Measurements from ENCODE around the gene RTL1.

Gene RTL1

DNA sequence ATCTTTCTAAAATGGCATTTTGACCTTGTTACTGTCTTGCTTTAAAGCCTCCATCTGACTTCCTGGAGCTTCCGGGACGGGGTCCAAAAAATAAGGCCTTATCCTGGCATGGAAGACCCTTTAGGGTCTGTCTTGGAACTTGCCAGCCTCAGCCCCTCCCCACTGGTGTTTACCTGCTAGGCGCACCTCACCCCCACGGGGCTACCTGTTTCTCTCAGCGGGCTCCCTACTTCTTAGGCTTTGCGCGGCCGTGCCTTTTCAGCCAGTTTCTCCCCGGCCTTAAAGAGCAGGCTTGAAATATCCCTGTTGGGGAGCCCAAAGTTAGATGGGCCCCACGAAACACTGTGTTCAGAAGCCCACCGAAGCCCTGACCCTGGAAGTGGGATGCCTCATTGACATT lies 5.1 kb downstream of the RTL1 start:
- FAIRE-seq, result no peak

DNA sequence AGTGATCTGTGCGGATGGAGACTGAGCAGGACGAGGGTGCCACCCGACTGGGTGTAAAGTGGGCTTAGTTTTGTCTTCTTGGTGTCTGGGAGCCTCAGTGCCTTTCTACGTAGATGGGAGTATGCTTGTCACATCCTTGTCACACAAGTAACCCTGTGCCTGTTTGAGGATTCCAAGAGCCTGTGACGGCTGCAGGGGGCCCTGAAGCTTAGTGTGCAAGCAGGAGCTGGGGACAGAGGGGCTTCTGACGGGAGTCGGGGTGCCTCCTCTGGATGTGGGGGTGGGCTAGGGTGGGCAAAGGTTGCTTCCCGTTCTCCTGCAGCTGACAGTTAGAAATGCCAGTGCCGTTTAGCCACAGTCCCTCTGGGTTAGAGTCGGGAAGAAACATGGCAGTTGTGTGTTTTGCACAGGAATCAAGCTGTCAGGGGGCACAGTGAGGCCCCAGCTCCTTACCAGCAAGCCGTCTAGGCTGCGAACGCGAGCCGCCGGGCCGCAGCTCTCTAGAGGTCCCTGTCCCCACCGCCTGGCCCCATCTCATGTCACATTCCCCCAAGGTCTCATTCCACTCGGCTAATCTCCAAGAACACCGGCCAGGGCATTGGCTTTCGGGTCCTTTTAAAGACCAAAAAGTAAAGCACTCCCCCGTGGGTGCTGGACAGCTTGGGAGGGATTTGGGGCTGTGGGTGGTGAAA lies 7.0 kb downstream of the RTL1 start:
- no peak for FAIRE-seq

DNA sequence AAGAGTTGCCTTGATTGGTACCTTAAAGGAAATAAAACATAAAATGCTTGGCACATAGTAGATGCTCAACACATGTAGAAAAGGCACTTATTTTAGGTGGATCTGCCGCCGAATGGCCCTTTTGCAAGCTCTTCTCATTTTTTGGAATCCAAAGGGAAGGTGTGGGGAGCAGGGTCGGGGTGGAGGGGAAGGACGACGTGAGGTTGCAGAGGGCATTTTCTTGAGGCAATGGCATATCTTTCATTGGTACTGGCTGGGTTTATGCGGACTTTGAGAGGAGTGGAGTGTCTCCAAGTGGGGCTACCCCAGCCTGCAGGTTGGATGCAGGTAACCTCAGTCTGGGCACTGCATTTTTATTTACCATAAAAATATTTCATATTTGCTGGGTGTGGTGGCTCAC lies 8.1 kb downstream of the RTL1 start:
- FAIRE-seq, result no peak

DNA sequence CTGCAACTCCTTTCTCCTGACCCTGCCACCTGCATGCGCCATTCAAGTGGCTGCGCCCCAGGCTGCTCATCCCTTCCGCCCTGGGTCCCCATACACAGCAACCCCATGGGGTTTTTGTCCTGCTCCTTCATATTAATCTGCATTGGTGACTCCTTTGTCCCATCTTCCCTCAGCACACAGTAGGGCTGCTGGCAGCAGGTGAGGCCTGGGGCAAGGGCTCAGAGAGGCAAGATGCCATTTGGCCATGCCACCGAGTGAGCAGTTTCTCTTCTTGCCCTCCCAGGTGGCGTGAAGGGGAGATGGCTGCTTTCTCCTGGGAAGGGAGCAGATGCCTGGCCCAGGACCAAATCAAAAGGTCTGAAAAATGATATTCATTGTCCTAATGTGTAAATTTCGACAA lies 9.1 kb downstream of the RTL1 start:
- FAIRE-seq, result no peak

DNA sequence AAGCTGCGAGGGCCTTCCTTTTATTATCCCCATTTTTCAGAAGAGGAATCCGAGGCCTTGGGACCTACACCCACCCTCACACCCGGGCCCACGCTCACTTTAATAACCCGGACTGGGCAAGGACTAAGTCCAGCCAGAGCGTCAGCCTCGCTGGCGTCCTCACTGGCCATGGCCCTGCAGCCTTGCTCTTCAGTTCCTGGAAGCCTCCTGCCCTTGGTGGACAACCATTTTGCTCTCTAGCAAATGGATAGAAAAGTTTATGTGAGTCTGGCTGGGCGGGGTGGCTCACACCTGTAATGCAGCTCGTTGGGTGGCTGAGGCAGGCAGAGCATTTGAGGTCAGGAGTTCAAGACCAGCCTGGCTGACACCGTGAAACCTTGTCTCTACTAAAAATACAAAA lies 9.8 kb downstream of the RTL1 start:
- FAIRE-seq, result no peak

DNA sequence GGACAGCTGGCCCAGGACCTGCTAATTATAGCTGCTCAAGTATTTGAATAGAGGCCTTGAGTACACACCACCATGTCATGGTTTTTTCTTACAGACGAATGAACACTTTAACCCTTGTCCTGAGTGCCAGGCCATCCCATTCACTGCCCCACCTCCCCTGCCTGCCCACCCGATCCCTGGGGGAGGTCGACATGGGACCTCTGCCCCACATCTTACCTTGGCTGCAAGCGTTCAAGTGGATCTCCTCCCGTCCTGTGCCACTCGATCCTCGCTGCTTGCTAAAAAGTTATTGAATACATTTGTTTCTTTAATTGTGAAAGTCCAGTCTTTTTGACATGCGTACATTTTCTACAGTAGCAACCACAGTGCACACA lies 10.3 kb downstream of the RTL1 start:
- FAIRE-seq, result no peak

DNA sequence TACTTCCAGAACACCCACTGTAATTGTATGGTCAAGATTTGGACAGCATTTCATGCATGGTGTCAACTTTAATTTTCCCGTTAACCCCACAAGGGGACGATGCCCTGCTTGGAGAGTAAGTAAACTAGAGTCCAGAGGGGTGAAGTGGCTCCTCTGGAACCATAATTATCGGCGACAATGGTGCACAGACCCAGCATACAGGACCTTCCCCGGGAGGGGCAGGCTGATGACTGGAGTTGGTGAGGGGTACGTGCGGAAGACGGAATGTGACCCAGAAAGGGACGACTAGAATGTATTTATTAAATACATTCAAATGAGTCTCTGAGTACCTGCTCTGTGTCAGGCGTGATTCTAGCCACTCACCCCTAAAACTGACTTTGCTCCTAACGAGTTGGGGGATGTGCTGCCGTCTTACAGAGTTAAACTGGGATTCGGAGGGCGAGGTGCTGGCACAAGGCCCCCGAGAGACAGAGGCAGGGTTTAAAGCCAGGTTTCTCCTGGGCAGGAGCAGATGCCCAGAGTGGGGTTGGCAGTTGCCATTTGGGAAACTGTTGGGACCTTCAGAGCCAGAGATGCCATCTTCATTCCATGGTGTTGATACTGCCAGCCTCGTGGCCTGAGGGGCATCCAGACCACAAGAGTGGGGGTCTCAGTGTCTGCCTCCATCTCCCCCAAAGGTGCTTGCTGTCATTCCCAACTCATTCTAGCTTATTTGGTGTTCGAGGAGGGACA lies 10.9 kb downstream of the RTL1 start:
- no peak for FAIRE-seq

DNA sequence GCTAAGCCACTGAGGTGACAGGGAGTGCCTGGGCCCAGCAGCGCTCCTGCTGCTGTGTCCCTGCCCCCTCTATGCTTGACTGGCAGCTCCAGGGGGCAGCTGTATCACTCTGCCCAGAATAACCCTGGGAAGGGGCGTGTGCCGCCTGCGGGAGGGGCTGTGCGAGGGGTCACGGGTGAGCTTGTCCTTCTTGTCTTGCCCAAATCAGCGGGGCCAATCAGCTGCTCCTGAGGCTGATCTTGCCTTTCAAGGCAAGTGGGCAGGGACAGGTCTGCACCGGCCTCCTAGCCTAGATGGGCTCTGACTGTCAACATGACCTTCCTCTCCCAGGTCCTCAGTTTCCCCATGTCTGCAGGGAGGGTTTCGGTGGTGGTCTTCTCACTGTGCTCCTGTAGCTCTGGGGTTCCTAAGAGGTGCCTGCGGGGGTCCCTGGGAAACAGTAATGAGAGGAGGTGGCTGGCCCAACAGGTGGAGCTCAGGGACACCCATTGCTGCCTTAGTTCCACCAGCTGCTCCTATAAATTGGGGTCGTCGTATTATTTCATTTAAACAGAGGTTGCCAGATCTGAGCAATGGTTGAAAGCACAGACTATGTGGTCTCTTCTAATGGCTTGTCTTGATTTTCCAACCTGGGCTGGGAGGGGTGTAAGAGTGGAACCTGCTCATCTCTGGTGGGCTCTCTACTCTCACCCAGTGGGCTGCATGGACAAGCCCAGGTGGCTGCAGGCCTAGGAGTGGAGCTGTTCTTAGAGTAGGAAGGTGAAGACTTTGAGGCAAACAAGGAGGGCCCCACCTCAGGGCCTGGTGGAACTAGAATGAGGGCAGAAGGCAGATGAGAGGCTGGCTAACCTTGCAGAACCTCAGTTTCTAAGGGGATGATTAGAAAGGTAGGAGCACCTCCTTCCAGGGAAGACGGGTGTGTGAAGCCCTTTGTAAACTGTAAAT lies 11.7 kb downstream of the RTL1 start:
- no peak for FAIRE-seq

DNA sequence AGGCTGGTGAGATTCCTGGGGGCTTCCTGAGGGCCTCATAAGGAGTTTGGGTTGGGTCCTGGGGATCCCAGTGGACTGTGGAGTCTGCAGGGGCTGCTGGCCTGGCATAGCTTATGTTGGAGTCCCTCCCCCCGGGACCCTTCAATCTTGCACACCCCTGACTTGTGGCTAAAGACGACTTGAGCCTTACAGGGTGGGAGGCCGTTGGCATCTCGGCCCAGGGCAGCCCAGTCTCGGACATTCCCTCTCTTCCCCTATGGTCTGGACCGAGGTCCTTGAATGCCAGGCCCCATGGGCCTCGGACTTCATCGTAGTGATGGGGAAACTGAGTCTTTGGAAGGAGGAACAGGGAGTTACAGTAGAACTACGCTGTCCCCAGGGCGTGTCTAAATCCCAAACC lies 12.5 kb downstream of the RTL1 start:
- no peak for FAIRE-seq

DNA sequence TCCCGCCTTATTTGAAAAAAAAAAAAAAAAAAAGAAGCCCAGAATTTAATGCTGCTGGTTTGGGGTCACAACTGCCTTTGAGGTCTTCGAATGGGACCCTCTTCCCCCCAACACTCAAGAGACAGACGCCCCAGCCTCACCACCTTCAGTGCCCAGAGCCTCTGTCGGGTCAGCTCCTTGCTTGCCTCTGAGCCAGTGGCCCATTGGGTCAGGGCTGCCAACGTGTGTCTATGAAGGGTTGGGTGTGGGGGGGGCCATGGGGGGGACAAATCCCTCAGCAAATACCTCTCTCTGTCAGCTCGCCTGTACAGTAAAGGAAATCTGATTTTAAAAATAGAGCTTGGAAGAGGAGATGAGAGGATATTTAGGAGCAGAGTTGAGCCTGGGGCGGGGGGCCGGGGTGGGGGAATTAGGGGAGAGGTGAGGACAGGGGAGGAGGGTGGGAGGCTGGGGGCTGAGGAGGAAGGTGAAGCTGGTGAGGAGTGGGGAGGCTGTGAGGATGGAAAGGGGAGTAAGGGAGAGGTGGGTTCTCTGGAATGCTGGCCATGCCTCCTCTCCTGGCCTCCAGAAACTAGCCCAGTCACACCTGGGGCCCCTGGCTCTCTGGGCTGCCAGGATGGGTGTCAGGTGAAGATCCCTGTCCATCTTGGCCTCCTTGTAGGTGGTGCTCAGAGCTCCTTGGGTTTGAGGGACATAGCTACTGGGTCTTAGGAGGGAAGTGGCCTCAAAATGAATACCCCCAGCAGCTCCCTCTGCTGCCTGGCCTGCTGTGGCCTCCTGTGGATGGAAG lies 13.3 kb downstream of the RTL1 start:
- FAIRE-seq, result no peak

DNA sequence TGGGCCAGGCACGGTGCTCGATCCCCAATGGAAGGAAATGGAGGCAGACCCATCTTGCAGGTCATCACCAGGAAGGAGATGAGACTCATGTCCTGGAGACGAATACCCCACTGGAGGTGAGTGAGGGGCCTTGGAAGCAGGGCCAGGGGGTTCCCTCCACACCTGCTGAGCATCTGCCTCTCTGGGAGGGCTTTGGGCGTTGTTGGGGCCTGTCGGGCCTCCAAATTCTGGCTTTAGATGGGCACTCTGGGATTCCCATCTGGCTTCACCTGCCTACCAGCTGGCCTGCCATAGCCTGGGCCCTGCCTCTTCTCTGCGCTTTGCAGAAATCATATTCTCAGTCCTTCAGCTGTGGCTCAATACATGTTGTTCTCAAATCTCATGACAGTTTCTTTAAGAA lies 13.9 kb downstream of the RTL1 start:
- FAIRE-seq, result no peak

DNA sequence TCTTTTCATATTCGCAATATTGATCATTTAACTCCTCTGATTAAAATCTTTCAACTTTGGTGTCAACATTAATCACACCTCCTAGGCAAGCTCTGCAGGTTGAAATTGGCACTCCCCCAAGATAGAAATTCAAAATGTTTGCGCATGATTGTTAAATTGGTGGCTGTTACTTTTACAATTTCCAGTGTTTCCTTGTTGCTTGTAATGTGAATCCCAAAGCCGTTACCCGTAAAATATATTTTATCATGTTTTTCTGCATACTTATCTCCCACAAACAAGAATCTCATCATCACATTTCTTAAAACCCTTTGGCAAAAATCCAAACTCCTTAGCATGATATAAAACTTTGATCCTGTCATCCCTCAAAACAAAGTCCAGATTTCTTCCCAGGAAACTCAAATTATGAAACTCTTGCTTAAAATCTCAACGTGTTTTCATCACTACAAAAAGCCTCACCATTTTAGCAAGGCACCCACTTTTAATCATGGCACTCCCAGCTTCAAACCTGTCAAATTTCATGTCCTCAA lies 14.7 kb downstream of the RTL1 start:
- FAIRE-seq, result no peak

DNA sequence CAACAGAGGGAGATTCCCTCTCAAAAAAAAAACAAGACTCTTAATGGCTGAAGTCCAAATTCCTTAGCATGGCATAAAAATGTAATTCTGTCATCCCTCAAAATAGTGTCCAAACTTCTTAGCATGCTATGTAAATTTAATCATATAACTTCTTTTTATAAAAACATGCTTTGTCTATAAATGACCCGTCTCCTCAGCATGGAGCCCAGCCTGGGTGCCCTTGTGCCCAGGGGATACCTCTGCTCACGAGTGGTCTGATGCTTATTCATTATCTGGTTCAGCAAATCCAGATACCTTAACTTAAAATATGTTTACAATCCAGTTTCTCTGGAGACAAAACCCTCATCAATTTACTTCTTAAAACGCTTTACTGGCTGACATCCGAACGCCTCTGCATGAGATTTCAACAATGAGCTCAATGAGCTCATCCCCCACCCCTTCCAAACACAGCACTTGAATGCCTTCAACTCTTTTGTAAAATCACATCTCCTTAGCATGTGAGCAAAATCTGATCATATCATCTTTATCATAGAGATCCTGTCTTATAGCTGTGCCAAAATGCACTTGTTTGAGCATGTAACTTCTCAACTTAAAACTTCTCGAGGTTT lies 15.7 kb downstream of the RTL1 start:
- no peak for FAIRE-seq

DNA sequence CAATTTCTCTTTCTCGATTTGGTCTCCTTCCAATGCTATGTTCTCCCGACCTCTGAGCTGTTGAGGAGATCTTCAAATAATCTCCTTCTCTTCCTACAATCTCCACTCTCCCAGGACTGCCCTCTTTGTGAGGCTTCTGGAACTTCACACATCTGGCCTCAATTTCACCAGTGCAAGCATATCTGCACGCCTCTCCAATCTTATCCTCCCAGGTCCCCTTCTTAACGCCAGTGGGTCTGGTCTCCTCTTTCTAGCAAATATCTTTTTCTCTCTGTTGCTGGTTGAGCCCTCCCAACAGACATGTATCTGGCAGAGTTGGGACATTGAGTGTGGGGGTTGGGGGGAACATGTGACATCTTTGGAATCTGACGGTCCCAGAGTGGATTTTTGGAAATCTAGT lies 17.9 kb downstream of the RTL1 start:
- FAIRE-seq, result no peak

DNA sequence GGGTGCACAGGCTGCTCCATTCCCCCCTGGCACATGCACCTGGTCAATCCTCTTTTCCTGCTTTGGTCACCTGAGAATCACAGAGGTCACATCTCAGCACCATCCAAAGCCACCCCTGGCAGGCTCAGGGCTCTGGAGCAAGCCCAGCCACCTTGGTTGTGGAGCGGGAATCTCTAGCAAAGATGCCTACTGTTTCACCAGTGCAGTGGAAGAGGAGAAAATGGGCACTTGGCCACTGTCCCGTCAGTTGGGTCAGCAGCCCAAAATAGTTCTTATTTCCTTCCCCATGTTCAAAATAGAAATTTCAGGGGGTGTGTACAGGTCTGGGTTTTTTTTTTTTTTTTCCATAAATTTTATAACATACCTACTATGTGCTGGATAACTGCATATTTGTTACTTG lies 18.3 kb downstream of the RTL1 start:
- FAIRE-seq, result no peak

DNA sequence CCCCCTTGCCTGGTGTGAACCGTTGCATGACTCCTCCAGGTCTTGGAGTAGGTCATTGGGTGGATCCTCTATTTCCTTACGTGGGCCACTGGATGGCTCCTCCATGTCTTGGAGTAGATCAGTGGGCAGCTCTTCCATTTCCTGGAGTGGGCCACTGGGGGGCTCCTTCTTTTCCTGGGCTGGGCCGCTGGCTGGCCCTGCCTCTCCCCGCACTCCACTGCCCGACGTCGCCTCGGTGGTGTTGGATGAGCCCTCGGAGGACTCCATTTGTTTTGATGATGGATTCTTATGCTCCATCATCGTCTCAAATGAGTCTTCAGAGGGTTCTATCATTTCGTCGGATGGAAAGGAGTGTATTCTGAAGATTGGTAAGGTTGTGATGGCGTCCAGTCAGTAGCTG lies 19.1 kb downstream of the RTL1 start:
- no peak for FAIRE-seq

DNA sequence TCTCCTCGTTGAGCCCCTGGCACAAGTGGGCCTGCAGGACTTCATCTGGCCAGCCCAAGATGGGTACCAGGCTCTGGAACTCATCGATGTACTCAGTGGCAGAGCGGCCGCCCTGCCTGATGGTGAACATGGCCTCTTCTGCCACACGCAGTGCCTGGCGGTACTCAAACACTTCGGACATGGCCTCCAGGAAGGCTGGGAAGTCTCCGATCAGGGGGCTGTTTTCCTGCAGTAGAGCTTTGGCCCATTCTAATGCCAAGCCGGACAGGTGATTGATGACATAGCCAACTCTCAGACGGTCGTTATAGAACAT lies 19.8 kb downstream of the RTL1 start:
- FAIRE-seq, result no peak

DNA sequence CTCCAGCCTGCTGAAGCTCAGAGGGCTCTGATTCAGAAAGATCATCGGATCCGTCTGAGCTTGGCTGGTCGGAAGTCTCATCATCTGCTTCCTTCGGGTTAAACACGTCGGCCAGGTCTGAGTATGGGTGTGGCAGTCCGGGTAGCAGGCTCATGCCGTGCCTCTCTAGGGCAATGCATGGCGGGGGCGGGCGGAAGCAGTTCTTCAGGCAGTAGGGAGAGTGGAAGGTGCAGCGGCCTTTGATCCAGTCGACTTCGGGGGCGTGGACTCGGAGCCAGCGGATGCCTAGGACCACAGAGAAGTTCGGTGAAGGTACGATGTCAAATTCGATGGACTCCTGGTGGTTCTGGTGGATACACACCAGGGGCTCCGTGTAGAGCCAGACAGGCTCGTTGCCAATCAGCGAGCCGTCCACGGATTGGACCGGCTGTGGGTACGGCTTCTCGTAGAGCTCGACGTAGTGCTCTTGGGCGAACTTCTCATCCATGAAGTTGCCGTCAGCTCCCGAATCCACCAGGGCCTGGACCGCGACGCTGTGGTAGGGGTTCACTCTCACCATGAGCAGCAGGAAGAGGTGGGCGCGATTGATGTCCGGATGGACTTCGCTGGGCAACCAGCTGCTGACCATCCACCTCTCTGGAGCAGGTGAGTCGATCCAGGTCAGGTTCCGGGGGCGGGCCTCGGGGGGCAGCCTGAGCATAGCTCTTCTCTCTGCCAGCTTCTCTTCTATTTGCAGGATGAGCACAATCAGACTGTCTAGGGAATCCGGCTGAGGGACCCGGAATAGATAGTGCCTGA lies 20.3 kb downstream of the RTL1 start:
- no peak for FAIRE-seq

DNA sequence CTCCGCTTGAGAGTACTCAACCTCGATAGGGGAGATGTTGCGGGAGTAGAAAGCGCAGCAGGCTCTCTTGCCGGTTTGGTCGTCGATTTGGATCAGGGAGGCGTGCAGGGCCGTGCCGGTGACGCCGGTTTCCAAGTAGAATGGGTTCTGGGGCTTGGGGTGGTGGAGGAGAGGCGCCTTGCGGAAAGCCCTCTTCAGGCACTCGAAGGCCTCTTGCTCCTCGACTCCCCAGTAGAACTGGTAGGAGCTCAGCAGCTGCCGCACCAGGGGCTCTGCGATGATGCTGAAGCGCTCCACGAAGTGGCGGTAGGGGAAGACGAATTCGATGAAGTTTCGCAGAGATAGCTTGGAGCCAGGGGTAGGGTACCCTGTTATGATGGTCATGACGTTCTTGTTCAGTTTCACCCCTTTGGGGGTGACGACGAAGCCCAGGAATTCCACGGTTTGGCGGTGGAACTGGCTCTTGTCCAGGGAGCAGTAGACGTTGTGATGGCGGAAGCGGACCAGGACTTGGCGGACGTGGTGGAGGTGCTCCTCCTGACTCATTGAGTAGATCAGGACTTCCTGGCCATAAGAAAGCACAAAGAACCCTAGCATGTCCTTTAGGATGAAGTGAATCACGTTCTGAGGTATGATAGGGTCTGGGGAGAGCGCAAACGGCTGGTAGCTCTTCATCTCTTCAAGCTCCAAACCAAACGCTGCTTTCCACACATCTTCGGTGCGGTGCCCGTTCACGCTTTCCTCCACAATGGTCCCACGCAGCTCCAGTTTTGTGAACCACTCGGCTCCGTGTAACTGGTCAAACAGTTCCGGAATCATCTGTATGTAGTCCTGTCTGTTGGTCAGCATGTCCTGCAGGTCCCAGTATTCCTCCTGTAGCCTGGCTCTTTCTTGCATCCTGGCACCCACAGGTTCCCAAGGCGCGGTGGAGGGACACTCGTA lies 21.2 kb downstream of the RTL1 start:
- no peak for FAIRE-seq

Data from G401.6 (cell line).